Fibroblast of villous mesenchyme (primary cell): ENCODE measurements around the gene GALNS. TPM values are rescaled to one million over a fixed set of nuclear protein-coding genes. Genes with fewer than 3 reads are reported as not detected.

Experiments
- DNase-seq: peaks from one replicate; pipeline ENCODE4 v3.0.0-alpha.2; 2010; ENCODE audit warnings: low read depth
- H3K4me3 ChIP-seq: 2 replicates; pipeline ENCODE4 v1.5.1; 2011; ENCODE audit warnings: low read depth, mild to moderate bottlenecking, low read length
- CTCF ChIP-seq: IDR thresholded peaks from 2 replicates; pipeline ENCODE4 v1.5.1; 2012; ENCODE audit warnings: low read depth, mild to moderate bottlenecking, low read length; ENCODE audit not compliant: insufficient read depth
- total RNA-seq: library from RNA; depleted of rRNA; stranded (reverse); fragments of >200 nt; gene quantifications from 2 replicates; pipeline ENCODE4 v1.2.3, GENCODE V29; 2012

Gene GALNS
- 24.8 and 26.3 TPM in 2 replicates for total RNA-seq

- peak; percentile 96 for DNase-seq
- no peak for TF ChIP-seq CTCF
- H3K4me3 ChIP-seq = peak within 1 kb of the TSS; percentile 97
Measured at GRCh38 chr16:88856828-88857727, at the start of gene GALNS, which contains the start of gene TRAPPC2L. TSS of gene GALNS (minus strand) at chr16:88856947. CDS start at chr16:88856877, 70 bp downstream. TSS of gene TRAPPC2L (plus strand) at chr16:88857127. CDS start at chr16:88857151, 24 bp downstream.

- TF ChIP-seq CTCF = no peak
- no peak overlapping the region for H3K4me3 ChIP-seq
- no peak for DNase-seq
Measured at GRCh38 chr16:88906020-88906419, 49.3 kb upstream of the GALNS start.

GRCh38 chr16:88905563-88905962 lies 48.8 kb upstream of the GALNS start:
- DNase-seq = no peak
- H3K4me3 ChIP-seq = no peak overlapping the region
- no peak for TF ChIP-seq CTCF

GRCh38 chr16:88904676-88905365 lies 48.1 kb upstream of the GALNS start:
- DNase-seq = no peak
- no peak overlapping the region for H3K4me3 ChIP-seq
- TF ChIP-seq CTCF = no peak

GRCh38 chr16:88903267-88903666 lies 46.5 kb upstream of the GALNS start:
- no peak for TF ChIP-seq CTCF
- no peak overlapping the region for H3K4me3 ChIP-seq
- no peak for DNase-seq

GRCh38 chr16:88902744-88903143 lies 46.0 kb upstream of the GALNS start:
- no peak for TF ChIP-seq CTCF
- DNase-seq = no peak
- H3K4me3 ChIP-seq = no peak overlapping the region
